ENCODE results near the gene OTOA. TPM values are rescaled to one million over a fixed set of nuclear protein-coding genes. Genes with fewer than 3 reads are reported as not detected.
A peak's percentile ranks its signal among the peaks of the same experiment; 100 is the strongest.

OTOA gene
- total RNA-seq, 1 donor from 2014 or later, result under 0.01 TPM

DNA sequence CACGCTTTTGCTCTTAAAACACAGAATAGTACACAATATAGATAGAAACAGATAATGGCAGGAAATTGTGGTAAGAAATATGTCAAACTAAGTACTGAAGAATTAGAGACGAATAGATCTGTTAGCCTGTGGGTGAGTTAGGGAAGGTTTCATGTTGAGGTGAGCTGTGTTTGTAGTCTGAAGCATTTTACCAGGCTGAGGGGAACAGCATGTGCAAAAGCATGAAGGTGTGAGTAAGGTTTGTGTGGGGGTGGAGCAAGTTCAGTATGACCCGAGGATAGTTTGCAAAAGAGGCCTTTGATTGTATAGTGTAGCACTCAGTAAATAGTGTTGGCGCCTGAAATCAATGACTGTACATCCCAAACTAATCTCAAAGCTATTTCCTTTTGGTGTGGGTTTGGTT lies 25.2 kb upstream of the OTOA start:
- Histone ChIP-seq H3K36me3 (ENCODE audit: control insufficient read depth in 3 of 3, insufficient read depth in 3 of 3, low read length in 3 of 3) (no peaks in the 10 kb centered on the region), H3K4me3 (ENCODE audit: low read length in 3 of 3) (no peak overlapping the region), H3K9me3 (ENCODE audit: control insufficient read depth in 3 of 3, low read length in 3 of 3) (no peaks in the 10 kb centered on the region), H3K4me1 (ENCODE audit: control insufficient read depth in 3 of 3, insufficient read depth in 3 of 3, low read length in 3 of 3) (peaks cover 0 to 6% (median 4%) of the 10 kb centered on the region in 3 donors), H3K27me3 (ENCODE audit: control insufficient read depth in 3 of 3, insufficient read depth in 3 of 3, low read length in 3 of 3) (no peaks in the 10 kb centered on the region), H3K9ac (ENCODE audit: low read depth in 1 of 3, low read length in 3 of 3) (no peak overlapping the region), H3K27ac (ENCODE audit: low read depth, low read length) (no peak overlapping the region)

GRCh38 chr16:21639493-21639892 lies 24.3 kb upstream of the OTOA start:
- Histone ChIP-seq H3K27ac (ENCODE audit: low read depth, low read length) (no peak overlapping the region), H3K9me3 (ENCODE audit: control insufficient read depth in 3 of 3, low read length in 3 of 3) (no peaks in the 10 kb centered on the region), H3K27me3 (ENCODE audit: control insufficient read depth in 3 of 3, insufficient read depth in 3 of 3, low read length in 3 of 3) (no peaks in the 10 kb centered on the region), H3K9ac (ENCODE audit: low read depth in 1 of 3, low read length in 3 of 3) (no peak overlapping the region), H3K4me3 (ENCODE audit: low read length in 3 of 3) (no peak overlapping the region), H3K4me1 (ENCODE audit: control insufficient read depth in 3 of 3, insufficient read depth in 3 of 3, low read length in 3 of 3) (peaks cover 0 to 4% (median under 1%) of the 10 kb centered on the region in 3 donors), H3K36me3 (ENCODE audit: control insufficient read depth in 3 of 3, insufficient read depth in 3 of 3, low read length in 3 of 3) (no peaks in the 10 kb centered on the region)

- no peaks in the 10 kb centered on the region for H3K9me3 ChIP-seq (ENCODE audit: control insufficient read depth in 3 of 3, low read length in 3 of 3)
- H3K27me3 ChIP-seq (ENCODE audit: control insufficient read depth in 3 of 3, insufficient read depth in 3 of 3, low read length in 3 of 3), result no peaks in the 10 kb centered on the region
- H3K9ac ChIP-seq (ENCODE audit: low read depth in 1 of 3, low read length in 3 of 3), result no peak overlapping the region
- H3K36me3 ChIP-seq (ENCODE audit: control insufficient read depth in 3 of 3, insufficient read depth in 3 of 3, low read length in 3 of 3), result peaks cover 0 to 2% (median 0%) of the 10 kb centered on the region in 3 donors
- no peak overlapping the region for H3K4me3 ChIP-seq (ENCODE audit: low read length in 3 of 3)
- H3K27ac ChIP-seq (ENCODE audit: low read depth, low read length), result no peak overlapping the region
- peaks cover 11 to 13% (median 12%) of the 10 kb centered on the region in 3 donors for H3K4me1 ChIP-seq (ENCODE audit: control insufficient read depth in 3 of 3, insufficient read depth in 3 of 3, low read length in 3 of 3)
Observed at GRCh38 chr16:21641916-21642315, 21.9 kb upstream of the OTOA start.

DNA sequence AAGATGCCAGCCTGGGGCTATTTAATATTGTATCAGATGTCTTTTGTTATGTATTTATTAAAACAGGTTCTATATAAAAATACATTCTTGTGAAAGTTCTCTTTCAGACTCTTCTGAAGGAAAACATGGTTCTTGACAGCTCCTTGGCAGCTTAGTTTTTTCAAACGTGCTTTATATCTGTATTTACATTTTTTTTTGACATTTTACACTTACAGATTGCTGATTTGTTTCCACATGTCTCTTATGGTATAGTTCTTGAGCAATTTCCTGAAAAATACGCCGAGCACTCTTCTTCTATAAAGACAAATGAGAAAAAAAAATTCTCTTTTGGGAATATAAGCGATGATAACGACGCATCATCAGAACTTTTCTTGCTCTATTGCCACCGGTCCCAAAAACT lies 20.9 kb upstream of the OTOA start:
- no peak overlapping the region for H3K27ac ChIP-seq (ENCODE audit: low read depth, low read length)
- H3K4me3 ChIP-seq (ENCODE audit: low read length in 3 of 3), result no peak overlapping the region
- H3K9ac ChIP-seq (ENCODE audit: low read depth in 1 of 3, low read length in 3 of 3), result no peak overlapping the region
- H3K27me3 ChIP-seq (ENCODE audit: control insufficient read depth in 3 of 3, insufficient read depth in 3 of 3, low read length in 3 of 3), result no peaks in the 10 kb centered on the region
- peaks cover 11 to 18% (median 12%) of the 10 kb centered on the region in 3 donors for H3K4me1 ChIP-seq (ENCODE audit: control insufficient read depth in 3 of 3, insufficient read depth in 3 of 3, low read length in 3 of 3)
- no peaks in the 10 kb centered on the region for H3K9me3 ChIP-seq (ENCODE audit: control insufficient read depth in 3 of 3, low read length in 3 of 3)
- H3K36me3 ChIP-seq (ENCODE audit: control insufficient read depth in 3 of 3, insufficient read depth in 3 of 3, low read length in 3 of 3), result peaks cover 0 to 6% (median 0%) of the 10 kb centered on the region in 3 donors

DNA sequence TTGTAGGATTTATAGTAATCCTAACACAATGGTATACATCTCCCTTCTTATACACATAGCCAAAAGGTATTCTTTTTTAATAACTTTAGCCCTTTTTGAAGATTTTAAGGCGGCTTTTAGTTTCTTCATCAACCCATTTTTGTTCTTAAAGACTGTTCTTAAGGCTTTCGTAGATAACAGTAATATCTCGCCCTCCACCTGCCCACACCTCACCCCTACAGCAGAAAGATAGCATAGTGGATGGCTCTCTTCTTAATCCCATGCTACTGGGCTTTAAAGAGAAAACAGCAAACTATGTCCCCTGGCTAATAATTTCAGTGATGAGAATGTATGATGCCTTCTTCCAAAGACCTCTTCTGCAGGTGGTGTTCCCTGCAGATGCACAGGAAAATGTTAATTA lies 20.0 kb upstream of the OTOA start:
- Histone ChIP-seq H3K27me3 (ENCODE audit: control insufficient read depth in 3 of 3, insufficient read depth in 3 of 3, low read length in 3 of 3) (no peaks in the 10 kb centered on the region), H3K27ac (ENCODE audit: low read depth, low read length) (no peak overlapping the region), H3K36me3 (ENCODE audit: control insufficient read depth in 3 of 3, insufficient read depth in 3 of 3, low read length in 3 of 3) (peaks cover 0 to 6% (median 0%) of the 10 kb centered on the region in 3 donors), H3K4me1 (ENCODE audit: control insufficient read depth in 3 of 3, insufficient read depth in 3 of 3, low read length in 3 of 3) (peaks cover 11 to 18% (median 12%) of the 10 kb centered on the region in 3 donors), H3K9ac (ENCODE audit: low read depth in 1 of 3, low read length in 3 of 3) (no peak overlapping the region), H3K4me3 (ENCODE audit: low read length in 3 of 3) (no peak overlapping the region), H3K9me3 (ENCODE audit: control insufficient read depth in 3 of 3, low read length in 3 of 3) (no peaks in the 10 kb centered on the region)

GRCh38 chr16:21644674-21645073 lies 19.1 kb upstream of the OTOA start:
- H3K4me1 ChIP-seq (ENCODE audit: control insufficient read depth in 3 of 3, insufficient read depth in 3 of 3, low read length in 3 of 3), result peaks cover 11 to 18% (median 16%) of the 10 kb centered on the region in 3 donors
- H3K27ac ChIP-seq (ENCODE audit: low read depth, low read length), result peak overlapping the region; percentile 62
- H3K27me3 ChIP-seq (ENCODE audit: control insufficient read depth in 3 of 3, insufficient read depth in 3 of 3, low read length in 3 of 3), result no peaks in the 10 kb centered on the region
- H3K9me3 ChIP-seq (ENCODE audit: control insufficient read depth in 3 of 3, low read length in 3 of 3), result no peaks in the 10 kb centered on the region
- peaks cover 0 to 6% (median 0%) of the 10 kb centered on the region in 3 donors for H3K36me3 ChIP-seq (ENCODE audit: control insufficient read depth in 3 of 3, insufficient read depth in 3 of 3, low read length in 3 of 3)
- H3K4me3 ChIP-seq (ENCODE audit: low read length in 3 of 3), result no peak overlapping the region
- H3K9ac ChIP-seq (ENCODE audit: low read depth in 1 of 3, low read length in 3 of 3), result no peak overlapping the region

- H3K4me3 ChIP-seq (ENCODE audit: low read length in 3 of 3), result peak overlapping the region in 2 of 3 donors; percentile 11 to 62
- peaks cover 11 to 18% (median 16%) of the 10 kb centered on the region in 3 donors for H3K4me1 ChIP-seq (ENCODE audit: control insufficient read depth in 3 of 3, insufficient read depth in 3 of 3, low read length in 3 of 3)
- H3K27me3 ChIP-seq (ENCODE audit: control insufficient read depth in 3 of 3, insufficient read depth in 3 of 3, low read length in 3 of 3), result no peaks in the 10 kb centered on the region
- peak overlapping the region; percentile 62 for H3K27ac ChIP-seq (ENCODE audit: low read depth, low read length)
- H3K9me3 ChIP-seq (ENCODE audit: control insufficient read depth in 3 of 3, low read length in 3 of 3), result no peaks in the 10 kb centered on the region
- H3K9ac ChIP-seq (ENCODE audit: low read depth in 1 of 3, low read length in 3 of 3), result peak overlapping the region in 2 of 3 donors; percentile 40
- peaks cover 0 to 6% (median 0%) of the 10 kb centered on the region in 3 donors for H3K36me3 ChIP-seq (ENCODE audit: control insufficient read depth in 3 of 3, insufficient read depth in 3 of 3, low read length in 3 of 3)
Observed at GRCh38 chr16:21645261-21645721, 18.5 kb upstream of the OTOA start.

DNA sequence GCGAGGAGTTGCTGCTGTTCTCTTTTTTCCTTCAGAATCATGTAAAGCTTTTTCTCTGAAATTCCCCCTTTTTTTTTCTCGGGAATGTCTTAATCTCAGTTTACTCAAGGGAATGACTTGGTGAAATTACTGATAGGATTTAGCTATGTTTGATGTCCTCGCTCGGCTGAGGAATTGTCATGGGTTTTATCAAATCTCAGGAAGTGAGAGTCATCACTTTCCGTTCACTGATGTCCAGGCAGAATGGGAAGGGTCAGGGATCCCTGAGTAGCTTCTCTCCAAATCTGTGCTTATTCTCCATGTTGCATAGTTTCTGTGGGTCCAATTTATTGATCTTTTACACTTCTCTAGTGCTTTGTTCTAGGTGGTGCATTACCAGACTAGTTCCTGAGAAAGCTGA lies 17.7 kb upstream of the OTOA start:
- Histone ChIP-seq H3K9ac (ENCODE audit: low read depth in 1 of 3, low read length in 3 of 3) (peak overlapping the region in 2 of 3 donors; percentile 14 to 40), H3K4me3 (ENCODE audit: low read length in 3 of 3) (peak overlapping the region in 1 of 3 donors; percentile 62), H3K27me3 (ENCODE audit: control insufficient read depth in 3 of 3, insufficient read depth in 3 of 3, low read length in 3 of 3) (no peaks in the 10 kb centered on the region), H3K9me3 (ENCODE audit: control insufficient read depth in 3 of 3, low read length in 3 of 3) (no peaks in the 10 kb centered on the region), H3K27ac (ENCODE audit: low read depth, low read length) (peak overlapping the region; percentile 62), H3K4me1 (ENCODE audit: control insufficient read depth in 3 of 3, insufficient read depth in 3 of 3, low read length in 3 of 3) (peaks cover 11 to 18% (median 16%) of the 10 kb centered on the region in 3 donors), H3K36me3 (ENCODE audit: control insufficient read depth in 3 of 3, insufficient read depth in 3 of 3, low read length in 3 of 3) (peaks cover 0 to 6% (median 0%) of the 10 kb centered on the region in 3 donors)

- no peaks in the 10 kb centered on the region for H3K9me3 ChIP-seq (ENCODE audit: control insufficient read depth in 3 of 3, low read length in 3 of 3)
- H3K36me3 ChIP-seq (ENCODE audit: control insufficient read depth in 3 of 3, insufficient read depth in 3 of 3, low read length in 3 of 3), result peaks cover 0 to 6% (median 0%) of the 10 kb centered on the region in 3 donors
- no peak overlapping the region for H3K4me3 ChIP-seq (ENCODE audit: low read length in 3 of 3)
- peak overlapping the region; percentile 19 for H3K27ac ChIP-seq (ENCODE audit: low read depth, low read length)
- H3K9ac ChIP-seq (ENCODE audit: low read depth in 1 of 3, low read length in 3 of 3), result peak overlapping the region in 1 of 3 donors; percentile 40
- H3K27me3 ChIP-seq (ENCODE audit: control insufficient read depth in 3 of 3, insufficient read depth in 3 of 3, low read length in 3 of 3), result no peaks in the 10 kb centered on the region
- H3K4me1 ChIP-seq (ENCODE audit: control insufficient read depth in 3 of 3, insufficient read depth in 3 of 3, low read length in 3 of 3), result peaks cover 11 to 18% (median 16%) of the 10 kb centered on the region in 3 donors
Observed at GRCh38 chr16:21646721-21647561, 16.8 kb upstream of the OTOA start.

DNA sequence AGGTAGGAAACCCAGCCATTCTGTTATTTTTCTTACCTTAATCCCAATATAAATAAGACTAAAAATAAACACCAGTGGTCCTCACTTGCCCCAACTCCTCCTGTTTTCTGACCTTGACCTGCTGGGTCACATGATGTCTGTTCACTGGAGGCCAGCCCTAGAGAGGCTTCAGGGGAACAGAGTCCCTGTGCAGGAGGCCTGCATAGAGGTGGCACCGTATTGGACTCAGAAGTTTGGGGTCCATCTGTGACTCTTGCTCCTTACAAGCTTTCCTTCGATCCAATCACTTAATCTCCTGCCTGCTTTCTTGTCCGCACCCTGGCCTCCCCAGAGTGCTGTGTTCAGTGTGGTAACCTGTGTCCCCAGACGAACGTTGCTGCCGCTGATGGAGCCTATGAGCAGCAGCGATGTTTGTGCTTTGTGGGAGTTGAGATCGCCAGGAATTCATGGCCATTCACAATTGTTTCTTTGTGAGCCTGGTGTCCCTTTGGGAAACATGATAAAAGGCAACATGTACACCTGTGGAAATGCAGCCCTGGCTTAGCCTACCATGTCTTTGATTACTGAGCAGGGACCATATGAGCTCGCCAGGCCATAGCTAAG lies 16.1 kb upstream of the OTOA start:
- Histone ChIP-seq H3K4me1 (ENCODE audit: control insufficient read depth in 3 of 3, insufficient read depth in 3 of 3, low read length in 3 of 3) (peaks cover 11 to 18% (median 16%) of the 10 kb centered on the region in 3 donors), H3K36me3 (ENCODE audit: control insufficient read depth in 3 of 3, insufficient read depth in 3 of 3, low read length in 3 of 3) (peaks cover 0 to 6% (median 0%) of the 10 kb centered on the region in 3 donors), H3K9ac (ENCODE audit: low read depth in 1 of 3, low read length in 3 of 3) (no peak overlapping the region), H3K27me3 (ENCODE audit: control insufficient read depth in 3 of 3, insufficient read depth in 3 of 3, low read length in 3 of 3) (no peaks in the 10 kb centered on the region), H3K4me3 (ENCODE audit: low read length in 3 of 3) (no peak overlapping the region), H3K27ac (ENCODE audit: low read depth, low read length) (no peak overlapping the region), H3K9me3 (ENCODE audit: control insufficient read depth in 3 of 3, low read length in 3 of 3) (no peaks in the 10 kb centered on the region)

All from skeletal muscle tissue (tissue), 4 donors.